ENCODE data around the gene COL5A3.
"Not testable (repeated sequence)": the region's sequence is repeated elsewhere in the genome, so short reads cannot be mapped to it uniquely, and the experiment has no call there.

Gene COL5A3

GRCh38 chr19:9971166-9971897 lies 39.0 kb downstream of the COL5A3 start:
- DNase-seq (ENCODE audit: low read depth in 2 of 2), result no peak

GRCh38 chr19:9970481-9970880 lies 39.8 kb downstream of the COL5A3 start:
- DNase-seq (ENCODE audit: low read depth in 2 of 2), result no peak

- no peak for DNase-seq (ENCODE audit: low read depth in 2 of 2)
Observed at GRCh38 chr19:9969688-9969975, 40.7 kb downstream of the COL5A3 start.

GRCh38 chr19:9968820-9969687 lies 41.2 kb downstream of the COL5A3 start:
- DNase-seq (ENCODE audit: low read depth in 2 of 2), result no peak

GRCh38 chr19:9967326-9967725 lies 43.0 kb downstream of the COL5A3 start:
- DNase-seq (ENCODE audit: low read depth in 2 of 2), result no peak

- no peak for DNase-seq (ENCODE audit: low read depth in 2 of 2)
Observed at GRCh38 chr19:9966448-9966847, 43.9 kb downstream of the COL5A3 start.

- no peak for DNase-seq (ENCODE audit: low read depth in 2 of 2)
Observed at GRCh38 chr19:9966024-9966423, 44.3 kb downstream of the COL5A3 start.

GRCh38 chr19:9962623-9963290 lies 47.5 kb downstream of the COL5A3 start:
- no peak for DNase-seq (ENCODE audit: low read depth in 2 of 2)

- DNase-seq (ENCODE audit: low read depth in 2 of 2), result no peak
Observed at GRCh38 chr19:9961103-9961502, 49.2 kb downstream of the COL5A3 start.

- no peak for DNase-seq (ENCODE audit: low read depth in 2 of 2)
Observed at GRCh38 chr19:9958379-9958821, 51.9 kb downstream of the COL5A3 start.

GRCh38 chr19:9956956-9957355 lies 53.3 kb downstream of the COL5A3 start:
- no peak for DNase-seq (ENCODE audit: low read depth in 2 of 2)

GRCh38 chr19:9953802-9954542 lies 56.3 kb downstream of the COL5A3 start:
- DNase-seq (ENCODE audit: low read depth in 2 of 2), result no peak

- no peak for DNase-seq (ENCODE audit: low read depth in 2 of 2)
Observed at GRCh38 chr19:9952276-9952675, 58.0 kb downstream of the COL5A3 start.

GRCh38 chr19:9947441-9947840 lies 62.9 kb downstream of the COL5A3 start:
- DNase-seq (ENCODE audit: low read depth in 2 of 2), result no peak

- not testable (repeated sequence) for DNase-seq (ENCODE audit: low read depth in 2 of 2)
Observed at GRCh38 chr19:9946528-9947125, 63.7 kb downstream of the COL5A3 start.

- no peak for DNase-seq (ENCODE audit: low read depth in 2 of 2)
Observed at GRCh38 chr19:9945319-9945966, 64.9 kb downstream of the COL5A3 start.

GRCh38 chr19:9943744-9944143 lies 66.6 kb downstream of the COL5A3 start:
- no peak for DNase-seq (ENCODE audit: low read depth in 2 of 2)

GRCh38 chr19:9941671-9942070 lies 68.6 kb downstream of the COL5A3 start:
- DNase-seq (ENCODE audit: low read depth in 2 of 2), result no peak

GRCh38 chr19:9941231-9941630 lies 69.1 kb downstream of the COL5A3 start:
- DNase-seq (ENCODE audit: low read depth in 2 of 2), result no peak

GRCh38 chr19:9940778-9941177 lies 69.5 kb downstream of the COL5A3 start:
- no peak for DNase-seq (ENCODE audit: low read depth in 2 of 2)

- DNase-seq (ENCODE audit: low read depth in 2 of 2), result no peak
Observed at GRCh38 chr19:9939301-9939913, 70.9 kb downstream of the COL5A3 start.

Measured in stimulated activated CD8-positive, alpha-beta memory T cell treated with anti-CD3 and anti-CD28 coated beads, Interleukin-7, amount 100 ng/mL, for 1 hour (primary cell).